HEK293 (cell line): Measurements from ENCODE around the gene ZNF787.
A peak's percentile ranks its signal among the peaks of the same experiment; 100 is the strongest.

Experiments
- GLI4 ChIP-seq: fragments of 450-650 bp; formaldehyde crosslinking; IDR thresholded peaks from 2 replicates; pipeline ENCODE4 v1.5.1; 2016; ENCODE audit warnings: missing biosample characterization, missing genetic modification characterization
- GLIS1 ChIP-seq: fragments of 450-650 bp; formaldehyde crosslinking; IDR thresholded peaks from 2 replicates; pipeline ENCODE4 v1.5.1; 2016; ENCODE audit warnings: missing biosample characterization, missing genetic modification characterization
- GLIS2 ChIP-seq: fragments of 450-650 bp; formaldehyde crosslinking; IDR thresholded peaks from 2 replicates; pipeline ENCODE4 v1.5.1; 2016; ENCODE audit warnings: missing biosample characterization, missing genetic modification characterization
- HOXD13 ChIP-seq: sonication (generic); formaldehyde crosslinking; IDR thresholded peaks from 2 replicates; pipeline ENCODE4 v1.8.0; 2022; ENCODE audit warnings: missing genetic modification reagents, borderline replicate concordance
- MZF1 ChIP-seq: fragments of 450-650 bp; formaldehyde crosslinking; IDR thresholded peaks from 2 replicates; pipeline ENCODE4 v1.5.1; 2017; ENCODE audit warnings: missing biosample characterization, missing genetic modification characterization, borderline replicate concordance
- OSR2 ChIP-seq: fragments of 450-650 bp; formaldehyde crosslinking; IDR thresholded peaks from 2 replicates; pipeline ENCODE4 v1.5.1; 2016; ENCODE audit warnings: missing biosample characterization, missing genetic modification characterization
- REPIN1 ChIP-seq: fragments of 450-650 bp; formaldehyde crosslinking; IDR thresholded peaks from 2 replicates; pipeline ENCODE4 v1.5.1; 2017; ENCODE audit warnings: missing biosample characterization, missing genetic modification characterization, low read depth
- SALL2 ChIP-seq: fragments of 450-650 bp; formaldehyde crosslinking; IDR thresholded peaks from 2 replicates; pipeline ENCODE4 v1.5.0; 2017; ENCODE audit warnings: missing biosample characterization, mild to moderate bottlenecking, missing genetic modification characterization, borderline replicate concordance
- SCRT2 ChIP-seq: fragments of 450-650 bp; formaldehyde crosslinking; IDR thresholded peaks from 2 replicates; pipeline ENCODE4 v1.5.1; 2016; ENCODE audit warnings: missing biosample characterization, missing genetic modification characterization
- YY1 ChIP-seq: fragments of 450-650 bp; formaldehyde crosslinking; IDR thresholded peaks from 2 replicates; pipeline ENCODE4 v1.5.1; 2018; ENCODE audit warnings: missing biosample characterization, missing genetic modification characterization
- ZBTB17 ChIP-seq: fragments of 450-650 bp; formaldehyde crosslinking; IDR thresholded peaks from 2 replicates; pipeline ENCODE4 v1.5.1; 2016; ENCODE audit warnings: missing biosample characterization, missing genetic modification characterization
- ZBTB20 ChIP-seq: fragments of 450-650 bp; formaldehyde crosslinking; IDR thresholded peaks from 2 replicates; pipeline ENCODE4 v1.5.1; 2016; ENCODE audit warnings: missing biosample characterization, missing genetic modification characterization
- ZBTB48 ChIP-seq: fragments of 450-650 bp; formaldehyde crosslinking; IDR thresholded peaks from 2 replicates; pipeline ENCODE4 v1.5.1; 2016; ENCODE audit warnings: missing biosample characterization, missing genetic modification characterization
- ZFP41 ChIP-seq: fragments of 450-650 bp; formaldehyde crosslinking; IDR thresholded peaks from 2 replicates; pipeline ENCODE4 v1.5.1; 2016; ENCODE audit warnings: missing biosample characterization, missing genetic modification characterization, borderline replicate concordance
- ZIC2 ChIP-seq: fragments of 450-650 bp; formaldehyde crosslinking; IDR thresholded peaks from 2 replicates; pipeline ENCODE4 v1.5.1; 2016; ENCODE audit warnings: missing biosample characterization, missing genetic modification characterization
- ZNF10 ChIP-seq: fragments of 450-650 bp; formaldehyde crosslinking; IDR thresholded peaks from 2 replicates; pipeline ENCODE4 v1.5.1; 2017; ENCODE audit warnings: missing biosample characterization, missing genetic modification characterization
- ZNF114 ChIP-seq: fragments of 450-650 bp; formaldehyde crosslinking; IDR thresholded peaks from 2 replicates; pipeline ENCODE4 v1.5.0; 2017; ENCODE audit warnings: missing biosample characterization, missing genetic modification characterization
- ZNF148 ChIP-seq: fragments of 450-650 bp; formaldehyde crosslinking; IDR thresholded peaks from 2 replicates; pipeline ENCODE4 v1.5.0; 2017; ENCODE audit warnings: missing biosample characterization, missing genetic modification characterization, borderline replicate concordance
- ZNF16 ChIP-seq: fragments of 450-650 bp; formaldehyde crosslinking; IDR thresholded peaks from 2 replicates; pipeline ENCODE4 v1.5.1; 2016; ENCODE audit warnings: low read depth, missing biosample characterization, missing genetic modification characterization
- ZNF24 ChIP-seq: fragments of 450-650 bp; formaldehyde crosslinking; IDR thresholded peaks from 2 replicates; pipeline ENCODE4 v1.5.1; 2016; ENCODE audit warnings: missing biosample characterization, missing genetic modification characterization
- ZNF416 ChIP-seq: fragments of 450-650 bp; formaldehyde crosslinking; IDR thresholded peaks from 2 replicates; pipeline ENCODE4 v1.5.1; 2016; ENCODE audit warnings: missing biosample characterization, missing genetic modification characterization
- ZNF426 ChIP-seq: fragments of 450-650 bp; formaldehyde crosslinking; IDR thresholded peaks from 2 replicates; pipeline ENCODE4 v1.5.1; 2017; ENCODE audit warnings: missing biosample characterization, missing genetic modification characterization, mild to moderate bottlenecking, inconsistent platforms, moderate library complexity
- ZNF544 ChIP-seq: fragments of 450-650 bp; formaldehyde crosslinking; IDR thresholded peaks from 2 replicates; pipeline ENCODE4 v1.5.0; 2017; ENCODE audit warnings: missing biosample characterization, missing genetic modification characterization
- ZNF561 ChIP-seq: fragments of 450-650 bp; IDR thresholded peaks from 2 replicates; pipeline ENCODE4 v1.5.1; 2018; ENCODE audit warnings: missing biosample characterization, missing genetic modification characterization, borderline replicate concordance
- ZNF571 ChIP-seq: fragments of 450-650 bp; formaldehyde crosslinking; IDR thresholded peaks from 2 replicates; pipeline ENCODE4 v1.5.0; 2017; ENCODE audit warnings: missing biosample characterization, missing genetic modification characterization
- ZNF660 ChIP-seq: fragments of 450-650 bp; IDR thresholded peaks from 2 replicates; pipeline ENCODE4 v1.5.1; 2018; ENCODE audit warnings: missing biosample characterization, mild to moderate bottlenecking, missing genetic modification characterization
- ZNF776 ChIP-seq: fragments of 450-650 bp; formaldehyde crosslinking; IDR thresholded peaks from 2 replicates; pipeline ENCODE4 v1.5.0; 2017; ENCODE audit warnings: missing biosample characterization, missing genetic modification characterization, borderline replicate concordance
- TF ChIP-seq, protein P1 (sequence below): fragments of 450-650 bp; formaldehyde crosslinking; optimal IDR thresholded peaks from 2 replicates; pipeline ENCODE3; 2016; ENCODE audit warnings: missing biosample characterization, mild to moderate bottlenecking, missing genetic modification characterization
- TF ChIP-seq, protein P2 (sequence below): fragments of 450-650 bp; formaldehyde crosslinking; IDR thresholded peaks from 2 replicates; pipeline ENCODE4 v1.5.1; 2016; ENCODE audit warnings: missing biosample characterization, missing genetic modification characterization
- TF ChIP-seq, protein P3 (sequence below): fragments of 450-650 bp; formaldehyde crosslinking; IDR thresholded peaks from 2 replicates; pipeline ENCODE4 v1.5.1; 2016; ENCODE audit warnings: missing biosample characterization, missing genetic modification characterization
- TF ChIP-seq, protein P4 (sequence below): fragments of 450-650 bp; formaldehyde crosslinking; IDR thresholded peaks from 2 replicates; pipeline ENCODE4 v1.5.1; 2016; ENCODE audit warnings: missing biosample characterization, missing genetic modification characterization
- TF ChIP-seq, protein P5 (sequence below): fragments of 450-650 bp; IDR thresholded peaks from 2 replicates; pipeline ENCODE4 v1.5.1; 2018; ENCODE audit warnings: missing biosample characterization, mild to moderate bottlenecking, missing genetic modification characterization

ZNF787 gene

GRCh38 chr19:56105090-56105701 is 15.9 kb downstream of the ZNF787 start (continued):
- TF ChIP-seq ZNF660 (peak; percentile 87), ZNF16 (tag by site-specific recombination) (no peak), REPIN1 (no peak), GLI4 (tag by site-specific recombination) (no peak), ZNF561 (tag by site-specific recombination) (peak; percentile 59; the same call in 1 of the 2 replicates), ZNF416 (tag by site-specific recombination) (no peak), OSR2 (tag by site-specific recombination) (0 out of 2 replicates have a peak, but pooled peaks have one; percentile 20), ZNF10 (tag by site-specific recombination) (no peak), SCRT2 (tag by site-specific recombination) (no peak), HOXD13 (CRISPR knock-in tag) (no peak), ZNF148 (tag by site-specific recombination) (no peak), ZBTB48 (tag by site-specific recombination) (no peak), ZNF426 (tag by site-specific recombination) (no peak), ZBTB17 (no peak), ZNF571 (tag by site-specific recombination) (no peak), YY1 (tag by site-specific recombination) (no peak), ZIC2 (tag by site-specific recombination) (peak; percentile 60), GLIS2 (0 out of 2 replicates have a peak, but pooled peaks have one; percentile 41), ZBTB20 (tag by site-specific recombination) (peak; percentile 14; the same call in 1 of the 2 replicates), MZF1 (0 out of 2 replicates have a peak, but pooled peaks have one; percentile 52), ZNF24 (tag by site-specific recombination) (no peak), SALL2 (tag by site-specific recombination) (no peak), ZNF114 (tag by site-specific recombination) (no peak), ZNF544 (tag by site-specific recombination) (no peak), ZFP41 (tag by site-specific recombination) (no peak), ZNF776 (tag by site-specific recombination) (no peak), GLIS1 (tag by site-specific recombination) (peak; percentile 42)
- TF ChIP-seq, protein P1, sequence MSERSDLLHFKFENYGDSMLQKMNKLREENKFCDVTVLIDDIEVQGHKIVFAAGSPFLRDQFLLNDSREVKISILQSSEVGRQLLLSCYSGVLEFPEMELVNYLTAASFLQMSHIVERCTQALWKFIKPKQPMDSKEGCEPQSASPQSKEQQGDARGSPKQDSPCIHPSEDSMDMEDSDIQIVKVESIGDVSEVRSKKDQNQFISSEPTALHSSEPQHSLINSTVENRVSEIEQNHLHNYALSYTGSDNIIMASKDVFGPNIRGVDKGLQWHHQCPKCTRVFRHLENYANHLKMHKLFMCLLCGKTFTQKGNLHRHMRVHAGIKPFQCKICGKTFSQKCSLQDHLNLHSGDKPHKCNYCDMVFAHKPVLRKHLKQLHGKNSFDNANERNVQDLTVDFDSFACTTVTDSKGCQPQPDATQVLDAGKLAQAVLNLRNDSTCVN (tag by site-specific recombination) = peak; percentile 12
- TF ChIP-seq, protein P2, sequence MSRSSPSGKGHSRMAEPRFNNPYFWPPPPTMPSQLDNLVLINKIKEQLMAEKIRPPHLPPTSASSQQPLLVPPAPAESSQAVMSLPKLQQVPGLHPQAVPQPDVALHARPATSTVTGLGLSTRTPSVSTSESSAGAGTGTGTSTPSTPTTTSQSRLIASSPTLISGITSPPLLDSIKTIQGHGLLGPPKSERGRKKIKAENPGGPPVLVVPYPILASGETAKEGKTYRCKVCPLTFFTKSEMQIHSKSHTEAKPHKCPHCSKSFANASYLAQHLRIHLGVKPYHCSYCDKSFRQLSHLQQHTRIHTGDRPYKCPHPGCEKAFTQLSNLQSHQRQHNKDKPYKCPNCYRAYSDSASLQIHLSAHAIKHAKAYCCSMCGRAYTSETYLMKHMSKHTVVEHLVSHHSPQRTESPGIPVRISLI (tag by site-specific recombination) = peak; percentile 94
- TF ChIP-seq, protein P3, sequence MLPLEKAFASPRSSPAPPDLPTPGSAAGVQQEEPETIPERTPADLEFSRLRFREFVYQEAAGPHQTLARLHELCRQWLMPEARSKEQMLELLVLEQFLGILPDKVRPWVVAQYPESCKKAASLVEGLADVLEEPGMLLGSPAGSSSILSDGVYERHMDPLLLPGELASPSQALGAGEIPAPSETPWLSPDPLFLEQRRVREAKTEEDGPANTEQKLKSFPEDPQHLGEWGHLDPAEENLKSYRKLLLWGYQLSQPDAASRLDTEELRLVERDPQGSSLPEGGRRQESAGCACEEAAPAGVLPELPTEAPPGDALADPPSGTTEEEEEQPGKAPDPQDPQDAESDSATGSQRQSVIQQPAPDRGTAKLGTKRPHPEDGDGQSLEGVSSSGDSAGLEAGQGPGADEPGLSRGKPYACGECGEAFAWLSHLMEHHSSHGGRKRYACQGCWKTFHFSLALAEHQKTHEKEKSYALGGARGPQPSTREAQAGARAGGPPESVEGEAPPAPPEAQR (tag by site-specific recombination) = no peak
- TF ChIP-seq, protein P4, sequence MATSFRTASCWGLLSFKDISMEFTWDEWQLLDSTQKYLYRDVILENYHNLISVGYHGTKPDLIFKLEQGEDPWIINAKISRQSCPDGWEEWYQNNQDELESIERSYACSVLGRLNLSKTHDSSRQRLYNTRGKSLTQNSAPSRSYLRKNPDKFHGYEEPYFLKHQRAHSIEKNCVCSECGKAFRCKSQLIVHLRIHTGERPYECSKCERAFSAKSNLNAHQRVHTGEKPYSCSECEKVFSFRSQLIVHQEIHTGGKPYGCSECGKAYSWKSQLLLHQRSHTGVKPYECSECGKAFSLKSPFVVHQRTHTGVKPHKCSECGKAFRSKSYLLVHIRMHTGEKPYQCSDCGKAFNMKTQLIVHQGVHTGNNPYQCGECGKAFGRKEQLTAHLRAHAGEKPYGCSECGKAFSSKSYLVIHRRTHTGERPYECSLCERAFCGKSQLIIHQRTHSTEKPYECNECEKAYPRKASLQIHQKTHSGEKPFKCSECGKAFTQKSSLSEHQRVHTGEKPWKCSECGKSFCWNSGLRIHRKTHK (tag by site-specific recombination) = no peak
- TF ChIP-seq, protein P5, sequence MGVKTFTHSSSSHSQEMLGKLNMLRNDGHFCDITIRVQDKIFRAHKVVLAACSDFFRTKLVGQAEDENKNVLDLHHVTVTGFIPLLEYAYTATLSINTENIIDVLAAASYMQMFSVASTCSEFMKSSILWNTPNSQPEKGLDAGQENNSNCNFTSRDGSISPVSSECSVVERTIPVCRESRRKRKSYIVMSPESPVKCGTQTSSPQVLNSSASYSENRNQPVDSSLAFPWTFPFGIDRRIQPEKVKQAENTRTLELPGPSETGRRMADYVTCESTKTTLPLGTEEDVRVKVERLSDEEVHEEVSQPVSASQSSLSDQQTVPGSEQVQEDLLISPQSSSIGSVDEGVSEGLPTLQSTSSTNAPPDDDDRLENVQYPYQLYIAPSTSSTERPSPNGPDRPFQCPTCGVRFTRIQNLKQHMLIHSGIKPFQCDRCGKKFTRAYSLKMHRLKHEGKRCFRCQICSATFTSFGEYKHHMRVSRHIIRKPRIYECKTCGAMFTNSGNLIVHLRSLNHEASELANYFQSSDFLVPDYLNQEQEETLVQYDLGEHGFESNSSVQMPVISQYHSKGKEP (tag by site-specific recombination) = 0 out of 2 replicates have a peak, but pooled peaks have one; percentile 14
